ENCODE measurements around the gene CDH13.
A peak's percentile ranks its signal among the peaks of the same experiment; 100 is the strongest.

CDH13 gene

GRCh38 chr16:83701494-83701893, 1074.7 kb downstream of the CDH13 start:
- no peak for TF ChIP-seq CTCF (conservative IDR thresholded peaks at IDR 0.05; ENCODE audit: low read length)
- peak; percentile 51 for DNase-seq (ENCODE audit: low read depth)
- no peak overlapping the region for H3K4me3 ChIP-seq (ENCODE audit: low read length)

- DNase-seq (ENCODE audit: low read depth), result no peak
- no peak for TF ChIP-seq CTCF (conservative IDR thresholded peaks at IDR 0.05; ENCODE audit: low read length)
- H3K4me3 ChIP-seq (ENCODE audit: low read length), result no peak overlapping the region
These were observed 1077.9 kb downstream of the CDH13 start for GRCh38 chr16:83704656-83705055.

GRCh38 chr16:83705856-83706255, 1079.1 kb downstream of the CDH13 start:
- no peak for TF ChIP-seq CTCF (conservative IDR thresholded peaks at IDR 0.05; ENCODE audit: low read length)
- DNase-seq (ENCODE audit: low read depth), result peak; percentile 44
- H3K4me3 ChIP-seq (ENCODE audit: low read length), result no peak overlapping the region

- DNase-seq (ENCODE audit: low read depth), result peak; percentile 71
- no peak for TF ChIP-seq CTCF (conservative IDR thresholded peaks at IDR 0.05; ENCODE audit: low read length)
- no peak overlapping the region for H3K4me3 ChIP-seq (ENCODE audit: low read length)
These were observed 1079.6 kb downstream of the CDH13 start for GRCh38 chr16:83706394-83706793.

GRCh38 chr16:83711069-83711468, 1084.3 kb downstream of the CDH13 start:
- no peak for DNase-seq (ENCODE audit: low read depth)
- TF ChIP-seq CTCF (conservative IDR thresholded peaks at IDR 0.05; ENCODE audit: low read length), result no peak
- no peak overlapping the region for H3K4me3 ChIP-seq (ENCODE audit: low read length)

- no peak for TF ChIP-seq CTCF (conservative IDR thresholded peaks at IDR 0.05; ENCODE audit: low read length)
- no peak for DNase-seq (ENCODE audit: low read depth)
- no peak overlapping the region for H3K4me3 ChIP-seq (ENCODE audit: low read length)
These were observed 1086.8 kb downstream of the CDH13 start for GRCh38 chr16:83713597-83713996.

GRCh38 chr16:83714286-83714685, 1087.5 kb downstream of the CDH13 start:
- no peak overlapping the region for H3K4me3 ChIP-seq (ENCODE audit: low read length)
- TF ChIP-seq CTCF (conservative IDR thresholded peaks at IDR 0.05; ENCODE audit: low read length), result no peak
- DNase-seq (ENCODE audit: low read depth), result peak; percentile 9
